H1 (cell line): ENCODE results near the gene GLB1L3. TPM values are rescaled to one million over a fixed set of nuclear protein-coding genes. Genes with fewer than 3 reads are reported as not detected.

ENCODE experiments used
- CTCF ChIA-PET: fragments of 300-600 bp; sonication (Branson Sonifier 250); formaldehyde crosslinking; loops from one replicate; lab custom pipeline; 2021; ENCODE audit not compliant: partially characterized antibody; lab: Charles Lee
- POLR2A ChIA-PET: fragments of 300-600 bp; sonication (Branson Sonifier 250); formaldehyde crosslinking; loops from one replicate; lab custom pipeline; 2021; ENCODE audit warnings: inconsistent platforms; ENCODE audit not compliant: partially characterized antibody; lab: Charles Lee
- DNase-seq, 2 experiments: peaks; one replicate each; pipeline versions ENCODE4 v3.0.0 to v3.0.0-alpha.2; 2010 to 2022; ENCODE audit warnings: low spot score in 2 of 2, low read depth in 1 of 2, mixed read lengths in 1 of 2
- FAIRE-seq: peaks from 2 replicates; lab custom pipeline; 2011; peaks lifted over from hg19 to GRCh38; lab: Jason Lieb, UNC
- H2AFZ ChIP-seq: 2 replicates; pipeline ENCODE4 v1.8.1; 2012; ENCODE audit warnings: low read length, inconsistent platforms
- H2AK5ac ChIP-seq: 2 replicates; pipeline ENCODE4 v1.6.1; 2013; ENCODE audit warnings: low read depth, low read length
- H2BK120ac ChIP-seq: replicated peaks from 2 replicates; pipeline ENCODE3; 2013; ENCODE audit warnings: low read depth, low read length, inconsistent platforms
- H2BK12ac ChIP-seq: 2 replicates; pipeline ENCODE4 v1.6.1; 2013; ENCODE audit warnings: low read depth, low read length
- H2BK15ac ChIP-seq: 2 replicates; pipeline ENCODE4 v1.6.1; 2013; ENCODE audit warnings: low read length
- H2BK20ac ChIP-seq: 2 replicates; pipeline ENCODE4 v1.6.1; 2013; ENCODE audit warnings: low read length
- H2BK5ac ChIP-seq: 2 replicates; pipeline ENCODE4 v1.6.1; 2013; ENCODE audit warnings: low read depth, low read length
- H3K14ac ChIP-seq: 2 replicates; pipeline ENCODE4 v1.6.1; 2013; ENCODE audit warnings: inconsistent platforms; ENCODE audit not compliant: insufficient read length
- H3K18ac ChIP-seq: 2 replicates; pipeline ENCODE4 v1.6.1; 2013; ENCODE audit warnings: low read length; ENCODE audit errors: extremely low read depth
- H3K23ac ChIP-seq: 2 replicates; pipeline ENCODE4 v1.6.1; 2013; ENCODE audit warnings: inconsistent platforms; ENCODE audit not compliant: insufficient read length
- H3K23me2 ChIP-seq: 2 replicates; pipeline ENCODE4 v1.6.1; 2013; ENCODE audit warnings: low read depth, low read length
- H3K27ac ChIP-seq: 2 replicates; pipeline ENCODE4 v1.6.1; 2011; ENCODE audit warnings: low read depth, low read length, inconsistent platforms
- H3K27me3 ChIP-seq, 4 experiments: replicated peaks in 1 of 4; 1 replicate in 1 of 4; 2 replicates in 3 of 4; pipeline versions ENCODE4 v1.6.1 to v1.8.1; 2011 to 2013; ENCODE audit warnings: low read length in 3 of 4, mild to moderate bottlenecking in 3 of 4, inconsistent platforms in 2 of 4, mixed read lengths in 2 of 4, moderate library complexity in 1 of 4; ENCODE audit not compliant: control insufficient read depth in 3 of 4, insufficient read depth in 3 of 4; ENCODE audit errors: extremely low read depth in 1 of 4
- H3K36me3 ChIP-seq, 4 experiments: 2 replicates each; pipeline versions ENCODE4 v1.6.1 to v1.8.1; 2011 to 2013; ENCODE audit warnings: mild to moderate bottlenecking in 4 of 4, low read length in 3 of 4, moderate library complexity in 2 of 4, control low read depth in 1 of 4, inconsistent platforms in 1 of 4; ENCODE audit not compliant: insufficient read depth in 4 of 4, control insufficient read depth in 2 of 4
- H3K4ac ChIP-seq: replicated peaks from 2 replicates; pipeline ENCODE3; 2013; ENCODE audit warnings: low read length, low read depth, mixed read lengths, inconsistent platforms; ENCODE audit not compliant: insufficient read length
- H3K4me1 ChIP-seq, 4 experiments: replicated peaks in 1 of 4; 1 replicate in 1 of 4; 2 replicates in 3 of 4; pipeline versions ENCODE4 v1.6.1 to v1.8.1; 2011 to 2013; ENCODE audit warnings: low read length in 3 of 4, inconsistent platforms in 2 of 4, mixed read lengths in 1 of 4; ENCODE audit not compliant: insufficient read depth in 4 of 4, control insufficient read depth in 3 of 4
- H3K4me2 ChIP-seq, 2 experiments: 2 replicates each; pipeline versions ENCODE4 v1.6.1 to v1.8.1; 2011 to 2013; ENCODE audit warnings: low read depth in 2 of 2, low read length in 2 of 2, control low read depth in 1 of 2, inconsistent platforms in 1 of 2, mild to moderate bottlenecking in 1 of 2; ENCODE audit not compliant: insufficient read depth in 1 of 2
- H3K4me3 ChIP-seq, 4 experiments: fragments of 200-600, 300-600 bp in 1 of 4; sonication (generic), shearing (Covaris generic), sonication (Bioruptor Twin) in 1 of 4; 2 replicates each; pipeline versions ENCODE4 v1.5.1 to v1.8.1; 2011 to 2016; ENCODE audit warnings: low read length in 4 of 4, low read depth in 3 of 4, control low read depth in 2 of 4, inconsistent platforms in 2 of 4, mild to moderate bottlenecking in 2 of 4, mixed read lengths in 1 of 4, moderate library complexity in 1 of 4; ENCODE audit not compliant: insufficient read depth in 2 of 4; ENCODE audit errors: extremely low read depth in 1 of 4
- H3K56ac ChIP-seq: replicated peaks from 2 replicates; pipeline ENCODE3; 2013; ENCODE audit warnings: low read depth, mild to moderate bottlenecking, mixed read lengths, low read length, inconsistent platforms; ENCODE audit not compliant: insufficient read length
- H3K79me1 ChIP-seq: 2 replicates; pipeline ENCODE4 v1.6.1; 2013; ENCODE audit warnings: low read depth, low read length, control low read depth
- H3K79me2 ChIP-seq, 2 experiments: 2 replicates each; pipeline versions ENCODE4 v1.6.1 to v1.8.1; 2012 to 2013; ENCODE audit warnings: low read length in 2 of 2, mild to moderate bottlenecking in 2 of 2, inconsistent platforms in 1 of 2; ENCODE audit not compliant: insufficient read depth in 2 of 2, control insufficient read depth in 1 of 2
- H3K9ac ChIP-seq, 4 experiments: replicated peaks in 1 of 4; 1 replicate in 1 of 4; 2 replicates in 3 of 4; pipeline versions ENCODE4 v1.6.1 to v1.8.1; 2011 to 2013; ENCODE audit warnings: low read depth in 3 of 4, low read length in 3 of 4, control low read depth in 2 of 4, mild to moderate bottlenecking in 2 of 4, moderate library complexity in 2 of 4, inconsistent platforms in 1 of 4; ENCODE audit errors: extremely low read depth in 1 of 4
- H3K9me3 ChIP-seq, 2 experiments: 2 replicates each; pipeline versions ENCODE4 v1.6.1 to v1.8.1; 2012 to 2013; ENCODE audit warnings: mild to moderate bottlenecking in 2 of 2, moderate library complexity in 2 of 2, control low read depth in 1 of 2, inconsistent platforms in 1 of 2, low read depth in 1 of 2, low read length in 1 of 2, mixed read lengths in 1 of 2; ENCODE audit not compliant: insufficient read depth in 2 of 2
- H4K20me1 ChIP-seq, 2 experiments: replicated peaks in 1 of 2; 2 replicates each; pipeline versions ENCODE3 to v1.8.1; 2011 to 2013; ENCODE audit warnings: inconsistent platforms in 2 of 2, low read length in 2 of 2, mild to moderate bottlenecking in 1 of 2; ENCODE audit not compliant: insufficient read depth in 2 of 2, control insufficient read depth in 1 of 2
- H4K5ac ChIP-seq: 2 replicates; pipeline ENCODE4 v1.6.1; 2013; ENCODE audit warnings: low read length, low read depth, mixed read lengths, inconsistent platforms; ENCODE audit not compliant: insufficient read length
- H4K8ac ChIP-seq: 2 replicates; pipeline ENCODE4 v1.8.0; 2013; ENCODE audit warnings: mild to moderate bottlenecking, moderate library complexity, low read length, inconsistent platforms; ENCODE audit not compliant: insufficient read depth; ENCODE audit errors: extremely low read depth
- H4K91ac ChIP-seq: replicated peaks from 2 replicates; pipeline ENCODE3; 2013; ENCODE audit warnings: low read length, mixed read lengths, inconsistent platforms; ENCODE audit not compliant: insufficient read length
- ATF3 ChIP-seq: IDR thresholded peaks from 2 replicates; pipeline ENCODE4 v1.6.1; 2011; ENCODE audit warnings: low read depth, mild to moderate bottlenecking, low read length; ENCODE audit not compliant: insufficient read depth
- BACH1 ChIP-seq: IDR thresholded peaks from 2 replicates; pipeline ENCODE4 v1.6.1; 2012; ENCODE audit warnings: low read length, improper control_type of control experiment
- CBX5 ChIP-seq: fragments of 300-800, 300-1000 bp; sonication (generic); IDR thresholded peaks from 2 replicates; pipeline ENCODE4 v1.7.1; 2016; ENCODE audit warnings: antibody characterized with exemption, low read length, low read depth
- CREB1 ChIP-seq: IDR thresholded peaks from 2 replicates; pipeline ENCODE4 v1.6.1; 2012; ENCODE audit warnings: inconsistent platforms
- KDM4A ChIP-seq: IDR thresholded peaks from one replicate; pipeline ENCODE4 v1.7.1; 2012; ENCODE audit warnings: low read depth, mild to moderate bottlenecking, moderate library complexity, low read length, inconsistent platforms; ENCODE audit not compliant: severe bottlenecking
- MAFK ChIP-seq: IDR thresholded peaks from 2 replicates; pipeline ENCODE4 v1.6.1; 2012; ENCODE audit warnings: low read depth, mild to moderate bottlenecking, improper control_type of control experiment, low read length
- NANOG ChIP-seq: IDR thresholded peaks from 2 replicates; pipeline ENCODE4 v1.6.1; 2011; ENCODE audit warnings: low read length, low read depth, mild to moderate bottlenecking, inconsistent platforms; ENCODE audit not compliant: insufficient read depth, poor library complexity, severe bottlenecking
- NRF1 ChIP-seq: IDR thresholded peaks from 2 replicates; pipeline ENCODE4 v1.6.1; 2011; ENCODE audit warnings: mild to moderate bottlenecking, low read depth, low read length, improper control_type of control experiment
- RNF2 ChIP-seq: fragments of 200-900, 300-1000 bp; sonication (generic); IDR thresholded peaks from 2 replicates; pipeline ENCODE4 v1.7.1; 2016; ENCODE audit warnings: borderline replicate concordance, low read depth, mild to moderate bottlenecking, antibody characterized with exemption, low read length; ENCODE audit not compliant: poor library complexity, severe bottlenecking; ENCODE audit errors: missing control alignments
- TEAD4 ChIP-seq: IDR thresholded peaks from 2 replicates; pipeline ENCODE4 v1.6.1; 2012; ENCODE audit warnings: low read depth, low read length, inconsistent platforms, mixed read lengths
- WGBS, 2 experiments: shearing (Covaris generic) in 1 of 2; methylation state at CpG; one replicate each; pipeline versions ENCODE4 v1.1.6 to v1.1.7; 2013 to 2015; ENCODE audit warnings: low lambda C conversion rate in 2 of 2, mixed read lengths in 2 of 2, inconsistent platforms in 1 of 2, low coverage in 1 of 2, missing lambda C conversion rate in 1 of 2; ENCODE audit not compliant: insufficient replicate concordance in 2 of 2, insufficient coverage in 1 of 2, insufficient read length in 1 of 2; ENCODE audit errors: extremely low coverage in 1 of 2, missing lambda C conversion rate in 1 of 2; 5-methylcytosine and 5-hydroxymethylcytosine counted together
- polyA plus RNA-seq, 7 experiments: library from polyadenylated mRNA; depleted of rRNA in 3 of 7; stranded (reverse) in 5 of 7; unstranded in 2 of 7; fragments of >200 nt in 5 of 7; fragments of 200-250 nt in 2 of 7; gene quantifications; 1 replicate in 5 of 7; 2 replicates in 1 of 7; 4 replicates in 1 of 7; pipeline versions ENCODE4 v1.2.1 to v1.2.3, GENCODE V29; 2011 to 2013; ENCODE audit warnings: missing spikeins in 2 of 7, mixed read lengths in 2 of 7
- total RNA-seq: library from RNA; stranded (reverse); fragmentation: NEBNext Ultra II Directional; extraction: Animal tissue kit (Norgen Biotek cat#: 25700); gene quantifications from 2 replicates; pipeline ENCODE4 v1.2.1, GENCODE V29; 2021

Gene GLB1L3
- total and polyA plus RNA-seq, 2 of the 8 experiments (the other 6 are each of a cell fraction or from before 2014, with no cell fraction given), result 14.9 to 33.2 TPM

- CTCF ChIA-PET, result interaction anchor here (1.0 to 4.3 kb wide), 3 partner anchors 15 to 36 kb away, joined by 3 to 26 read pairs (median 4); no protein-coding TSS in a partner anchor
- TF ChIP-seq KDM4A (no peak), MAFK (no peak), NANOG (no peak), CBX5 (no peak), CREB1 (no peak), ATF3 (no peak), TEAD4 (no peak), NRF1 (no peak), RNF2 (no peak), BACH1 (no peak)
Measured at GRCh38 chr11:134293119-134294113, 17.2 kb downstream of the GLB1L3 start.

More at GRCh38 chr11:134293119-134294113, 17.2 kb downstream of the GLB1L3 start:
- Histone ChIP-seq H2AK5ac (no peak overlapping the region), H3K4ac (no peak overlapping the region), H3K79me1 (no peaks in the 10 kb centered on the region), H3K56ac (no peak overlapping the region), H2BK120ac (no peak overlapping the region), H3K9ac (no peak overlapping the region), H3K14ac (no peak overlapping the region), H4K5ac (no peak overlapping the region), H3K27ac (no peak overlapping the region), H2BK5ac (no peak overlapping the region; the same call in 1 of the 2 replicates), H2BK12ac (no peak overlapping the region), H3K4me2 (no peak overlapping the region), H3K4me1 (no peaks in the 10 kb centered on the region; a peak in 1 of 7 replicates), H3K27me3 (no peaks in the 10 kb centered on the region; a peak in 1 of 7 replicates), H3K36me3 (peaks cover 3 to 20% (median 8%) of the 10 kb centered on the region in 4 experiments; a peak in 6 of 8 replicates), H3K9me3 (no peaks in the 10 kb centered on the region), H3K4me3 (no peak overlapping the region), H4K8ac (no peak overlapping the region), H3K18ac (no peak overlapping the region), H3K79me2 (no peaks in the 10 kb centered on the region), H4K20me1 (no peaks in the 10 kb centered on the region), H2BK15ac (no peak overlapping the region), H4K91ac (no peak overlapping the region), H2AFZ (no peak overlapping the region), H3K23ac (no peak overlapping the region), H2BK20ac (no peak overlapping the region), H3K23me2 (no peaks in the 10 kb centered on the region)
- DNase-seq (no peak), FAIRE-seq (no peak)
- WGBS, 2 experiments, result 85% methylated on average over 19 of the region's 20 CpGs; no CpG with 5 or more reads in 1 of the 2 experiments
- POLR2A ChIA-PET, result interaction anchor here (0.9 to 1.2 kb wide), 3 partner anchors 14 to 40 kb away, joined by 3 to 4 read pairs (median 3); partner anchors contain the start of genes ACAD8 and THYN1
